Gastrocnemius medialis (tissue), 4 donors: ENCODE measurements around the gene SPTSSB. TPM values are rescaled to one million over a fixed set of nuclear protein-coding genes. Genes with fewer than 3 reads are reported as not detected.
A peak's percentile ranks its signal among the peaks of the same experiment; 100 is the strongest.

ENCODE experiments used
- ATAC-seq, 2 donors: fragments of 150-250 bp; one replicate each; pipeline ENCODE4 v1.9.1; 2016
- DNase-seq, 2 donors: peaks; one replicate each; pipeline ENCODE4 v3.0.0-alpha.2; 2019
- H3K27ac ChIP-seq, 4 donors: fragments of 200-600 bp; sonication (generic); 1 replicate in 1 of 4; 2 replicates in 3 of 4; pipeline ENCODE4 v1.5.1; 2016 to 2018; ENCODE audit warnings: mild to moderate bottlenecking in 2 of 4, moderate library complexity in 1 of 4
- H3K27me3 ChIP-seq, 3 donors: fragments of 200-600 bp; sonication (generic) in 2 of 3; 1 replicate in 1 of 3; 2 replicates in 2 of 3; pipeline versions ENCODE4 v1.5.1 to v1.6.0; 2016 to 2019; ENCODE audit warnings: mild to moderate bottlenecking in 1 of 3, moderate library complexity in 1 of 3
- H3K36me3 ChIP-seq, 2 donors: fragments of 200-600 bp; sonication (generic) in 1 of 2; one replicate each; pipeline ENCODE4 v1.5.1; 2017 to 2018
- H3K4me1 ChIP-seq, 2 donors: fragments of 200-600 bp; sonication (generic) in 1 of 2; one replicate each; pipeline ENCODE4 v1.5.1; 2016 to 2017; ENCODE audit warnings: mild to moderate bottlenecking in 2 of 2
- H3K4me3 ChIP-seq, 4 donors: fragments of 200-600 bp; sonication (generic) in 3 of 4; 1 replicate in 1 of 4; 2 replicates in 3 of 4; pipeline ENCODE4 v1.5.1; 2016 to 2019; ENCODE audit warnings: mild to moderate bottlenecking in 2 of 4
- H3K9me3 ChIP-seq, 3 donors: fragments of 200-600 bp; sonication (generic) in 2 of 3; 1 replicate in 1 of 3; 2 replicates in 2 of 3; pipeline ENCODE4 v1.5.1; 2016 to 2019
- POLR2A ChIP-seq, 2 donors: fragments of 450-650 bp; IDR thresholded peaks; one replicate each; pipeline ENCODE4 v1.6.1; 2017; ENCODE audit warnings: antibody characterized with exemption in 2 of 2, mild to moderate bottlenecking in 2 of 2, moderate library complexity in 2 of 2
- in situ Hi-C, 4 donors: fragments of 200-750 bp; cut with MboI; loops; one replicate each; pipeline versions ENCODE4 v1.15.0 to v1.8.0; 2017; ENCODE audit warnings: low sequenced_read_pairs in 4 of 4
- intact Hi-C: fragments of 100-400 bp; cut with DNase I; formaldehyde crosslinking; loops from one replicate; pipeline ENCODE4 v1.15.1; 2023; ENCODE audit warnings: low total_unique reads
- total RNA-seq, 4 donors: library from RNA; depleted of rRNA; stranded (reverse); fragments of >200 nt; gene quantifications; one replicate each; pipeline versions ENCODE4 v1.1.0 to v1.2.3, GENCODE V29; 2016
- TF ChIP-seq, protein P1 (sequence below), 5 experiments: fragments of 450-650 bp in 3 of 5; fragments of 200-600 bp in 2 of 5; sonication (generic) in 2 of 5; IDR thresholded peaks in 4 of 5; conservative IDR thresholded peaks in 1 of 5; 1 replicate in 4 of 5; 2 replicates in 1 of 5; pipeline ENCODE4 v1.5.1; 2016 to 2019; ENCODE audit warnings: antibody characterized with exemption in 5 of 5, mild to moderate bottlenecking in 3 of 5, moderate library complexity in 3 of 5

Gene SPTSSB
- total RNA-seq, 4 donors from 2014 or later, result not detected

DNA sequence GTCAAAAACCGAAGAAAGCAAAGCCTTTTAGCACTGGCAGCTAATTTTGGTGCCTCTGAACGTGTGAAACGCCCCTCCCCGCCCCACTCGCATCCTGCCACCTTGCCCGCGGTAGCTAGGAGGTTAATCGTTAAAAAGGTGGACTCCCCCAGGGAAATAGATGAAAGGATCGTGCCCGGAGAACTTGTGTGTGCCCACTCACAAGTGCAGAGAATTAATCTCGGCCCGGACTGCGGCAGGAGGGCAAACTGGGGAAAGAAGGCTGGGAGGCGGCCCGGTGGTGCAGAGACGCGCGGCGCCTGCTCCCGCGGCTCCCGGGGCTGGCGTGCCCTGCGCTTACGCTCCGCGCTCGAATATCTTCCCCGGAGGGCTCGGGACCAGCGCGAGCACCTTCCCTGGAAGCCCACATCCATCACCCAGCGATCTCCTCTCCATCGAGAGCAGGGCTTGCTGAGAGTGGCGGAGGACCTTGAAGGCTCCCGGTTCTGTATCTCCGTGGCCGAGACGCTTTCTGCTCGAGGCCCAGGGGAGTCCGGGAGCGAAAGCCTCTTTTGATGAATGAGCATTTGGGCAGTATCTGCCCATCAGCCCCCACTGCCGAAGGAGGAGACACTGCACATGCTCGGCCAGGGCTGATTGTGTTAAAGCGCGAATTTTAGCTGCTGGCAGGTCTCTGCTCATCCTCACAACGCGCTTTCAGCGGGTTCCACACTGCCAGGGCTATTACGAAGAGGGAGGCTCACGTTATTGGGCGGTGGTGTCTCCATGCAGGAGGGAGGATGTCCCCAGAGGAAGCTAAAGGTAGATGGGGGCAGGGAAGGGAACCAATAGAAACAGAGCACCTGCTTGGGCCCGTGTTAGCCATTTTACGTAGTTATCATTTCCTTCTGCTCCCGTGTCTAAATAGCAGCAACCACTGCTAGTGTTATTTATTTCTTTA, 1.3 kb upstream of the SPTSSB start:
- H3K4me1 ChIP-seq, result peaks cover 13 to 19% of the 10 kb centered on the region in 2 donors
- H3K36me3 ChIP-seq, result no peaks in the 10 kb centered on the region
- peaks cover 19 to 36% (median 26%) of the 10 kb centered on the region in 3 donors for H3K27me3 ChIP-seq
- in situ Hi-C loops (no loop called here), intact Hi-C loops (no loop called here)
- H3K4me3 ChIP-seq, result peak overlapping the region; percentile 52 to 73 (median 56)
- DNase-seq, result no peak
- TF ChIP-seq POLR2A (IDR thresholded peaks at IDR 0.05), result no peak
- TF ChIP-seq, protein P1, sequence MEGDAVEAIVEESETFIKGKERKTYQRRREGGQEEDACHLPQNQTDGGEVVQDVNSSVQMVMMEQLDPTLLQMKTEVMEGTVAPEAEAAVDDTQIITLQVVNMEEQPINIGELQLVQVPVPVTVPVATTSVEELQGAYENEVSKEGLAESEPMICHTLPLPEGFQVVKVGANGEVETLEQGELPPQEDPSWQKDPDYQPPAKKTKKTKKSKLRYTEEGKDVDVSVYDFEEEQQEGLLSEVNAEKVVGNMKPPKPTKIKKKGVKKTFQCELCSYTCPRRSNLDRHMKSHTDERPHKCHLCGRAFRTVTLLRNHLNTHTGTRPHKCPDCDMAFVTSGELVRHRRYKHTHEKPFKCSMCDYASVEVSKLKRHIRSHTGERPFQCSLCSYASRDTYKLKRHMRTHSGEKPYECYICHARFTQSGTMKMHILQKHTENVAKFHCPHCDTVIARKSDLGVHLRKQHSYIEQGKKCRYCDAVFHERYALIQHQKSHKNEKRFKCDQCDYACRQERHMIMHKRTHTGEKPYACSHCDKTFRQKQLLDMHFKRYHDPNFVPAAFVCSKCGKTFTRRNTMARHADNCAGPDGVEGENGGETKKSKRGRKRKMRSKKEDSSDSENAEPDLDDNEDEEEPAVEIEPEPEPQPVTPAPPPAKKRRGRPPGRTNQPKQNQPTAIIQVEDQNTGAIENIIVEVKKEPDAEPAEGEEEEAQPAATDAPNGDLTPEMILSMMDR (IDR thresholded peaks at IDR 0.05 in 4 of 5, conservative IDR thresholded peaks at IDR 0.05 in 1 of 5), result no peak
- H3K27ac ChIP-seq, result no peak overlapping the region
- ATAC-seq, result no peak
- H3K9me3 ChIP-seq, result no peaks in the 10 kb centered on the region

DNA sequence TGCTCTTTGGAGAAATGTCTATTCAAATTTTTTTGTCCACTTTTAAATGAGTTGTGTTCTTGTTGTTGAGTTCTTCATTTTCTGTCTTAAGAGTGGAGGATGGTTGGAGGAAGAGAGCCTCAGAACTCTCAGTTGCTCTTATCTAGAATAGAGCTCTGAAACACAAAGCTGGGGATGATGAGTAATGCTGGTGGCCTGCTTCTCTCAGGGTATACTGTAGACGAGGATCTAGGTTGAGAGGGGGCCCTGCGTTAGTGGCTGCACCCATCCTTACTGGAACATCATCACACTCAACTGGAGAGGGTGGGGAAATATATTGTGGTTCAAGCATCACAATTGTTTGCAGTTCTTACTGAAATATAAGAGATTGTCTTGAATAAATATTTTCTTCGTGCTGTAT, 1.8 kb downstream of the SPTSSB start:
- ATAC-seq, result no peak
- H3K9me3 ChIP-seq, result no peaks in the 10 kb centered on the region
- no peak for TF ChIP-seq POLR2A (IDR thresholded peaks at IDR 0.05)
- TF ChIP-seq, protein P1 (IDR thresholded peaks at IDR 0.05 in 4 of 5, conservative IDR thresholded peaks at IDR 0.05 in 1 of 5), result no peak
- no peak for DNase-seq
- no peaks in the 10 kb centered on the region for H3K36me3 ChIP-seq
- no peak overlapping the region for H3K4me3 ChIP-seq
- H3K4me1 ChIP-seq, result peaks cover 13 to 19% of the 10 kb centered on the region in 2 donors
- H3K27me3 ChIP-seq, result peaks cover 19 to 36% (median 26%) of the 10 kb centered on the region in 3 donors
- no peak overlapping the region for H3K27ac ChIP-seq
- in situ Hi-C loops, result no loop called here
- intact Hi-C loops, result no loop called here

DNA sequence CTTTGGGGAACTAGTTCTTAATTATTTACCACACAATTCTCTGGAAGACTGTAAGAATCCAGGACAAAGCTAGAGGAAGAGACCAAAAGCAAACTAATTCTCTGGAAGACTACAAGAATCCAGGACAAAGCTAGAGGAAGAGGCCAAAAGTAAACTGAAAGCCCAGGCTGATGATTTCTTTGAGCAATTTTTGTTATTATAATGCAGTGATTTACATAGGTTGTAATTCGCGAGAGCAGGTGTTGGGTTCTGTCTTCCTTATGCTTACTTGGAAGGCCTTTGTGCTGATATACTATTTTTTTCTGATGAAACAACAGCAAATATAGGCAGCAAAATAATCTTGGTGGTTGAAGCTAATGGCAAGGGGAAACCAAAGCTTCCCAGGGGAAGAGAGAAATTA, 5.2 kb downstream of the SPTSSB start:
- Histone ChIP-seq H3K4me3 (no peak overlapping the region), H3K4me1 (no peaks in the 10 kb centered on the region), H3K36me3 (no peaks in the 10 kb centered on the region), H3K9me3 (no peaks in the 10 kb centered on the region), H3K27ac (no peak overlapping the region), H3K27me3 (peaks cover 0 to 10% (median 3%) of the 10 kb centered on the region in 3 donors)
- in situ Hi-C loops (no loop called here), intact Hi-C loops (no loop called here)
- no peak for TF ChIP-seq POLR2A (IDR thresholded peaks at IDR 0.05)
- TF ChIP-seq, protein P1 (IDR thresholded peaks at IDR 0.05 in 4 of 5, conservative IDR thresholded peaks at IDR 0.05 in 1 of 5), result no peak
- no peak for ATAC-seq
- no peak for DNase-seq

DNA sequence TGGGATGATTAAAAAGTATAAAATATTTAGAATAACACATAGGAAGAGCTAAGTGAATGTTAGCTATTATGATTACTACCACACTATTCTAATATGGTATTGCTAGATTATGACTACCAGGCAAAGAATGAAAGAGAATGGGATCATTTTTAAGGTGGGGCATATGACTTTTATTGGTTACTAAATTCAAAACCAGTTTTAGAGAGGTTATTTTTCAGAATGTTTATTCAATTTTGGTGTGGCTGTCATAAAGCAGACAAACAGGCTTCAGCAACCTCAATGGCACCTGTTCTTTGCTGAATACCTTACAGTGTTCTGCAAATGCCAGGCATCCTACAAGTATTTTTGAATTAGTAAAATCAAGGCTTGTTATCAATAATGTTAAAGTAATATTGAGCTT, 12.8 kb downstream of the SPTSSB start:
- intact Hi-C loops, result no loop called here
- H3K4me1 ChIP-seq, result no peaks in the 10 kb centered on the region
- in situ Hi-C loops, result no loop called here
- ATAC-seq, result no peak
- no peak for DNase-seq
- no peaks in the 10 kb centered on the region for H3K9me3 ChIP-seq
- no peak for TF ChIP-seq POLR2A (IDR thresholded peaks at IDR 0.05)
- TF ChIP-seq, protein P1 (IDR thresholded peaks at IDR 0.05 in 4 of 5, conservative IDR thresholded peaks at IDR 0.05 in 1 of 5), result no peak
- no peak overlapping the region for H3K4me3 ChIP-seq
- H3K36me3 ChIP-seq, result no peaks in the 10 kb centered on the region
- no peaks in the 10 kb centered on the region for H3K27me3 ChIP-seq
- H3K27ac ChIP-seq, result no peak overlapping the region
